ENCODE data around the gene FBXO34. TPM values are rescaled to one million over a fixed set of nuclear protein-coding genes. Genes with fewer than 3 reads are reported as not detected.

Gene FBXO34
- total RNA-seq, 4 donors from 2014 or later: 33.3 to 43.1 (median 34.5) TPM

GRCh38 chr14:55253276-55253675 is 17.9 kb upstream of the FBXO34 start:
- no peak for TF ChIP-seq POLR2A (IDR thresholded peaks at IDR 0.05)
- TF ChIP-seq, protein P1, sequence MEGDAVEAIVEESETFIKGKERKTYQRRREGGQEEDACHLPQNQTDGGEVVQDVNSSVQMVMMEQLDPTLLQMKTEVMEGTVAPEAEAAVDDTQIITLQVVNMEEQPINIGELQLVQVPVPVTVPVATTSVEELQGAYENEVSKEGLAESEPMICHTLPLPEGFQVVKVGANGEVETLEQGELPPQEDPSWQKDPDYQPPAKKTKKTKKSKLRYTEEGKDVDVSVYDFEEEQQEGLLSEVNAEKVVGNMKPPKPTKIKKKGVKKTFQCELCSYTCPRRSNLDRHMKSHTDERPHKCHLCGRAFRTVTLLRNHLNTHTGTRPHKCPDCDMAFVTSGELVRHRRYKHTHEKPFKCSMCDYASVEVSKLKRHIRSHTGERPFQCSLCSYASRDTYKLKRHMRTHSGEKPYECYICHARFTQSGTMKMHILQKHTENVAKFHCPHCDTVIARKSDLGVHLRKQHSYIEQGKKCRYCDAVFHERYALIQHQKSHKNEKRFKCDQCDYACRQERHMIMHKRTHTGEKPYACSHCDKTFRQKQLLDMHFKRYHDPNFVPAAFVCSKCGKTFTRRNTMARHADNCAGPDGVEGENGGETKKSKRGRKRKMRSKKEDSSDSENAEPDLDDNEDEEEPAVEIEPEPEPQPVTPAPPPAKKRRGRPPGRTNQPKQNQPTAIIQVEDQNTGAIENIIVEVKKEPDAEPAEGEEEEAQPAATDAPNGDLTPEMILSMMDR (IDR thresholded peaks at IDR 0.05): no peak
- no peaks in the 10 kb centered on the region for H3K36me3 ChIP-seq
- peaks cover 0 to 6% (median 0%) of the 10 kb centered on the region in 4 donors for H3K27me3 ChIP-seq
- no peak overlapping the region for H3K4me3 ChIP-seq
- H3K27ac ChIP-seq: no peak overlapping the region
- H3K4me1 ChIP-seq: peaks cover 0 to 5% (median 0%) of the 10 kb centered on the region in 3 donors
- H3K9me3 ChIP-seq: no peaks in the 10 kb centered on the region
- WGBS, 2 donors: 76 to 93% methylated on average over 4 of the region's 5 CpGs
- intact Hi-C loops (cut with DNase I): no loop called here
- DNase-seq: no peak

DNA sequence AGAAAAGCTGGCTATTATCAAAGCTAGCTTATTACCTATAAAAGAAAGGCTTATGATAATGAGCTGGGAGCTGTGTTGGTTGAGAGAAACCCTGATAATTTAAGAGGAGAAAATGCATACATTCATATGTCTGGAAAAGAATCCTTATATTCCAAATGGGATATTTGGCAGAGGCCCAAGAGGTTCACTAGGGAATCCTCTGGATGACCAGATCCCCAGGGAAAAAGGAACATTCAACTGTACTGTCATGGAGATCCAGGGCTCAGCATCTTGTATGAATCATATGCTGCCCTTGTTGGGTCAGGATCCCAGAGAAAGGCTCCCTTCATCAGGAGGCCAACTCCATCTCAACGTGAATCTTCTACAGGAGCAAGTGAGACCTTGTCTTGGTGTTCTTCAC is 16.6 kb upstream of the FBXO34 start:
- Histone ChIP-seq H3K9me3 (no peaks in the 10 kb centered on the region), H3K36me3 (no peaks in the 10 kb centered on the region), H3K27ac (no peak overlapping the region), H3K4me3 (no peak overlapping the region), H3K27me3 (peaks cover 0 to 6% (median 0%) of the 10 kb centered on the region in 4 donors), H3K4me1 (peaks cover 0 to 5% (median 0%) of the 10 kb centered on the region in 3 donors)
- intact Hi-C loops (cut with DNase I): no loop called here
- TF ChIP-seq, protein P1 (IDR thresholded peaks at IDR 0.05): no peak
- TF ChIP-seq POLR2A (IDR thresholded peaks at IDR 0.05): no peak
- WGBS, 2 donors: 55 to 64% methylated on average over 1 of the region's 1 CpG
- no peak for DNase-seq

DNA sequence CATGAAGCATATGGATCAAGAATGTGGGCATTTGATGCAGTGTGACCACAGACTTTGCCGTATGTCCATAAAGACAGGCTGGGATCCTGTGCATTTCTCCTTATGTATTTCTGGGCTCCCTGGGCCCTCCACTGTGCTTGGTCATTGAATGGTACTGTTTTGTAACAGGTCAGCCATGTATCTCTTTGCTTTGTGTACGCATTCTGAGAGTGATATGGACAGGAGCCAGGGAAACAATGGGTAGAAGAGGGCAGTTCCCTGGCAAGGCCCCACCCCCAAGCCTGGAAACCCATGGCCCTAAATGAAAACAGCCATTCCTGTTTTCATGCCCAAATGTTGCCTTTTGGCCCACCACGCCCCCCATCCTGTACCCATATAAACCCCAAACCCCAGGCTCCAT is 15.2 kb upstream of the FBXO34 start:
- Histone ChIP-seq H3K9me3 (no peaks in the 10 kb centered on the region), H3K4me3 (no peak overlapping the region), H3K4me1 (peaks cover 0 to 5% (median 0%) of the 10 kb centered on the region in 3 donors), H3K36me3 (no peaks in the 10 kb centered on the region), H3K27me3 (peaks cover 0 to under 1% (median 0%) of the 10 kb centered on the region in 4 donors), H3K27ac (no peak overlapping the region)
- 67 to 94% methylated on average over 2 to 3 of the region's 3 CpGs for WGBS, 2 donors
- TF ChIP-seq POLR2A (IDR thresholded peaks at IDR 0.05): no peak
- TF ChIP-seq, protein P1 (IDR thresholded peaks at IDR 0.05): no peak
- no peak for DNase-seq
- intact Hi-C loops (cut with DNase I): no loop called here

GRCh38 chr14:55256586-55256985 is 14.6 kb upstream of the FBXO34 start:
- H3K27me3 ChIP-seq: no peaks in the 10 kb centered on the region
- DNase-seq: no peak
- H3K4me1 ChIP-seq: peaks cover 0 to 5% (median 0%) of the 10 kb centered on the region in 3 donors
- intact Hi-C loops (cut with DNase I): no loop called here
- H3K4me3 ChIP-seq: no peak overlapping the region
- TF ChIP-seq POLR2A (IDR thresholded peaks at IDR 0.05): no peak
- TF ChIP-seq, protein P1 (IDR thresholded peaks at IDR 0.05): no peak
- no peak overlapping the region for H3K27ac ChIP-seq
- 35 to 53% methylated on average over 4 to 6 of the region's 6 CpGs for WGBS, 2 donors
- H3K36me3 ChIP-seq: no peaks in the 10 kb centered on the region
- H3K9me3 ChIP-seq: no peaks in the 10 kb centered on the region

GRCh38 chr14:55265197-55265596 is 6.0 kb upstream of the FBXO34 start:
- Histone ChIP-seq H3K27ac (no peak overlapping the region), H3K9me3 (no peaks in the 10 kb centered on the region), H3K36me3 (no peaks in the 10 kb centered on the region), H3K4me3 (no peak overlapping the region), H3K4me1 (no peaks in the 10 kb centered on the region), H3K27me3 (no peaks in the 10 kb centered on the region)
- intact Hi-C loops (cut with DNase I): no loop called here
- no peak for DNase-seq
- TF ChIP-seq POLR2A (IDR thresholded peaks at IDR 0.05): no peak
- TF ChIP-seq, protein P1 (IDR thresholded peaks at IDR 0.05): no peak
- WGBS, 2 donors: 60 to 65% methylated on average over 4 of the region's 4 CpGs

Measured in esophagus squamous epithelium (tissue), 5 donors.